ENCODE data around the gene TGFB3. TPM values are rescaled to one million over a fixed set of nuclear protein-coding genes. Genes with fewer than 3 reads are reported as not detected.
"Not testable (repeated sequence)": the region's sequence is repeated elsewhere in the genome, so short reads cannot be mapped to it uniquely, and the experiment has no call there.

Gene TGFB3
- polyA plus RNA-seq (ENCODE audit: insufficient read depth in 1 of 5, insufficient read length in 5 of 5, low replicate concordance in 1 of 5): 100 to 1,000 TPM; 154 to 217 (median 174) TPM
- long read RNA-seq, donor 1, transcript TGFB3-201 (7 exons, 2,522 nt): major isoform, 20 of 28 reads
- long read RNA-seq, donor 1, partial matches to known transcripts: 5 of 28 reads
- long read RNA-seq, donor 1, other reads (novel, unspliced or antisense): 0 of 28 reads
- long read RNA-seq, donor 2, transcript TGFB3-201 (7 exons, 2,522 nt): major isoform, 7 of 7 reads
- long read RNA-seq, donor 2, partial matches to known transcripts: 0 of 7 reads
- long read RNA-seq, donor 2, other reads (novel, unspliced or antisense): 0 of 7 reads
- long read RNA-seq, donor 3, transcript TGFB3-201 (7 exons, 2,522 nt): major isoform, 20 of 38 reads
- long read RNA-seq, donor 3, partial matches to known transcripts: 15 of 38 reads
- long read RNA-seq, donor 3, other reads (novel, unspliced or antisense): 0 of 38 reads
- long read RNA-seq, donor 4, transcript TGFB3-201 (7 exons, 2,522 nt): major isoform, 14 of 20 reads
- long read RNA-seq, donor 4, partial matches to known transcripts: 5 of 20 reads
- long read RNA-seq, donor 4, other reads (novel, unspliced or antisense): 0 of 20 reads
- long read RNA-seq, donor 5, transcript TGFB3-201 (7 exons, 2,522 nt): major isoform, 12 of 26 reads
- long read RNA-seq, donor 5, partial matches to known transcripts: 13 of 26 reads
- long read RNA-seq, donor 5, other reads (novel, unspliced or antisense): 0 of 26 reads
- long read RNA-seq, donor 6, transcript TGFB3-201 (7 exons, 2,522 nt): major isoform, 18 of 34 reads
- long read RNA-seq, donor 6, partial matches to known transcripts: 9 of 34 reads
- long read RNA-seq, donor 6, other reads (novel, unspliced or antisense): 6 of 34 reads
- long read RNA-seq, donor 7, transcript TGFB3-201 (7 exons, 2,522 nt): major isoform, 18 of 102 reads
- long read RNA-seq, donor 7, partial matches to known transcripts: 33 of 102 reads
- long read RNA-seq, donor 7, other reads (novel, unspliced or antisense): 51 of 102 reads
- long read RNA-seq, donor 8, partial matches to known transcripts: 0 of 6 reads
- long read RNA-seq, donor 8, other reads (novel, unspliced or antisense): 0 of 6 reads

DNA sequence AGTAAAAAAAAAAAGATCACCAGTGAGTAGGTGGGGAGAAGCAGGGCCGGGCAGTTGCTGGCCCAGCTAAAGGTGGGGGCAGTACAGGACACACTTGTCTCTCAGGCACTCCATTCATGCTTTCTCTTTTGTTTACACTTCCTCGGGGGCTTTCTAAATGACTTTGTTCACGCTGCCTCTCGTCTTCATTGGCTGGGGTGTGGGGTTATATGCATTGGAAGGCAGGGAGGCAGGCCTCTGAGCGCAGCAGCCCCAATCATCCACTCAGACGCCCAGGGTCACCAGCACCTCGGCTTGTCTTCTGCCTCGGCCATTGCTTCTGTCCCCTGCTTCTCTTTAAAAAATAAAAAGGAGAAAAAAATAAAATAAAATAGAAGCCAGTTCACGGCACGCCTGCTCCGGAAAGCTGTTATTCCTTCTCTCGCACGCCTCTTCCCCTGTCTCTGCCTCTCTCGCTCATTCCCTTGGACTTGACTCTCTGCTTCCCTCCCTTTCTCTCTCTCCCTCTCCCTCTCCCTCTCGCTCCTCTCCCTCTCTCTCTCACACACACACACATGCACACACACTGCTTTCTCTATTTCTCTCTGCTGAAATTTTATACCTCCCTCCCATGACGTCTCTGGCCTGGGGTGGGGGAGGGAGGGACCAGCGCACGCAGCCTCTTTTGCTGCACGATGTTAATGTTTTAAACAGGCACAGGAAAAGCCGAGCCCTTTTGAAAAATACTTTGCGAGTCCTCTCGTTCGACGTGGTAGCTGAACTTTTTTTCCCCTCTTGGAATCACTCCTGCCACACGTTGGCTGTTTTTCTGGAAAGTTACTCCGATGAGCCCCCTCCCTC is at the start of gene TGFB3:
Gene TGFB3 (minus strand): TSS at position 570 of the 840 bp plus-strand sequence. CDS start 1,102 bp downstream, outside the sequence.
- peak; percentile 94 for DNase-seq

DNA sequence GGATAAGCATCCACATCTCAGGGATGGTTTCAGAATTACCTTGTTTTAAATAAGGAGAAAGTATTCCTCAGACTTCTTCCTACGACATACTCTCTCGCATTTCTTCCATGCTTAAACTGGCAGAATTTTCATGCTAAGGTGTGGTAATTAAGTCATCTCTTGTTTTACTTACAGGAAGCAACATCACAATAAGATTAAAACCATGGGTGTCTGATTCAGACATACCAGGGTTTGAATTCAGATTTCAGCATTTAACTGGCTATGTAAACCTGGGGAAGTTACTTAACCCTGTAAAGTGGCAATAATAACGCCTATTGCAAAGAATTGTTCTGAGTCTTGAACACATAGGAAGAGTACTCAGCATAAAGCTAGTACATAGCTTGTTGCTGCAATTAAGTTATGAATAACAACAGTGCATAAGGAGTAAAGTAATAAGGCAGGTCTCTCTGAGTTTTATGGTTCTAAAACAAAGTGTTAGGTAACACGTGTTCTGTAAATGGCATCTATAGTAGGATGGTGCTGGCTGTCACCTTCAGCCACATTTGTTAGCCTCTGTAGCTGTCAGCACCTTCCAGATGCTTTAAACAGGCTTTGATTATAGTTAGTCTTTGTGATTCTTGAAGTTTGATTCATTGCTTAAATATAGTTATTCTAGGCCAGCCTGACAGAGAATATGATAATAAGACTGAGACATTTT is 42.6 kb upstream of the TGFB3 start:
- no peak for DNase-seq

DNA sequence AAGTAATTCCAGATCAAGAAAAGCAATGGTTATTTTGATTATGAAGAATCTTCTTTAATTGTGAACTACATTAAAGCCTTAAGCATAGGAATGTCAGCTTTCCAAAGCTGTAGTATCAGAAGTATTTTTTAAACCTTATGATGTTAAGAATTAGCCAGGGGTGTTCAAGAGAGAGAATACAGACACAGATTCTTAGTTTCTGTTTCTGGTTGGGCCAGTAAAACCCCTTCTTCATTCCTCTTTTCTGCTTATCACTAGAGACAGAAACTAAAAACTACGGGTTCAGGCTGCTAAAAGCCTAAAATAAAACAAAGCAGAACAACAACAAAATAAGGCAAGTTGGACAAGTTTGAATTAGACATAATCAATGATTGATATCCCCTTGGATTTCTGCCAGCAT is 42.0 kb upstream of the TGFB3 start:
- DNase-seq: no peak

DNA sequence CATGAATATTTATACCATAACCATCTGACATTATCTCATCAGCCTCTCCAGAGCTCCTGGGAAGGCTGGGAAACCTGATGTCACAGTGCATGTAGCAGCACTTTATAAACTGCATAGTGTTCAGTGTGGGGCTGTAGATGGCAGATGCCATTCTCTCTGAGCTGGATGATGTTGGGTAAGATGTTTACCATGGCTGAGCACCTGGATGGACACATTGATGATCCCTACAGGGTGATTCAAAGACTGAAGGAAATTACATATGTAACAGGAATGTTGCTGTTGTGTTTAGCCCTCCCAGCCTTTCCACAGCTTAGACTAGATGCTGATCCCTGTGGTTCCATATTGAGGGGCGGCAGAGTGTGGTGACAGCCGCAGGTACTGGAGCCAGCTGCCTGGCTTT is 41.2 kb upstream of the TGFB3 start:
- DNase-seq: no peak

DNA sequence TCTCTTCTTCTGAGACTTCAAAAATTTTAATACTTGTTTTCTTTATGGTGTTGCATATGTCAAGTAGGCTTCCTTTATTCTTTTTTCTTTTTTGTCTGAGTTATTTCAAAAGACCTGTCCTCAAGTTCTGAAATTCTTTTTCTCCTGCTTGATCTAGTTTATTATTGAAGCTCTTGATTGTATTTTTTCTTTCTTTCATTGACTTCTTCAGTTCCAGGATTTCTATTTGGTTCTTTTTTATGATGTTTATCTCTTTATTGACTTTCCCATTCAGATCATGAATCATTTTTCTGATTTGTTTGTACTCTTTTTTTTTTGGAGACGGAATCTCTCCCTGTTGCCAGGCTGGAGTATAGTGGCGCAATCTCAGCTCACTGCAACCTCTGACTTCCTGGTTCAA is 37.9 kb upstream of the TGFB3 start:
- no peak for DNase-seq

DNA sequence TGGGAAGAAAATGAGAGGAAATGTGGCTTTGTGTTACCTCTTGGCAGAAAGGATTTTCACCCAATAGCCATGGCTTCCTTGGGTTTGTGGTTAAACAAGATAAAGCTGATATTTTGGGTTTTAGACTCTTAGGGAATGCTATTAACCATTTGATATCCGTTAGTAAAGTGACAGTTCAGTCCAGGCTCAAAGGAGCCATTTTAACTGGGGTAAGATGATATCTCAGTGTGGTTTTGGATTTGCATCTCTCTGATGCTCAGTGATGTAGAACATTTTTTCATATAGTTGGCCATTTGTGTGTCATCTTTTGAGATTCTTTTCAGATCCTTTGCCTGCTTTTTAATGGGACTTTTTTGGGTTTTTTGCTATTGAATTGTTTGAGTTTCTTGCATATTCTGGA is 33.9 kb upstream of the TGFB3 start:
- no peak for DNase-seq

DNA sequence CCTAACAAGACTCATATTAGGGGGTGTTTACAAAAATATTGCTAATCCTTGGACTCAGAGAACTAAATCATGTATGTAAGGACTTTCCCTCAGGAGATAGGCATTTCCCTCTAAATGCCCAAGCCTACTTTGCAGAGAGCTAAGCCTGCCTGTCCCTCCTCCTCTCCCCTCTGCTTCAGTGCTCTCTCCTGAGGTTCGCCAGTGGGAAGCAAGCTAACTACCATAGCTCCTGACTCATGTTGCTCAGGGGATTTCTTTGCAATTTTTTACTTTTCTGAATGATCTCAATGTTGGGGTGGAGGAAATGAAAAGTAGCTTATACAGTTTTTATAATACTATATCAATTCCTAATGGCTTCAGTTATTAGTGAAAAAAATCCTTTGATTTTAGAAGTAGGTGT is 33.4 kb upstream of the TGFB3 start:
- no peak for DNase-seq

DNA sequence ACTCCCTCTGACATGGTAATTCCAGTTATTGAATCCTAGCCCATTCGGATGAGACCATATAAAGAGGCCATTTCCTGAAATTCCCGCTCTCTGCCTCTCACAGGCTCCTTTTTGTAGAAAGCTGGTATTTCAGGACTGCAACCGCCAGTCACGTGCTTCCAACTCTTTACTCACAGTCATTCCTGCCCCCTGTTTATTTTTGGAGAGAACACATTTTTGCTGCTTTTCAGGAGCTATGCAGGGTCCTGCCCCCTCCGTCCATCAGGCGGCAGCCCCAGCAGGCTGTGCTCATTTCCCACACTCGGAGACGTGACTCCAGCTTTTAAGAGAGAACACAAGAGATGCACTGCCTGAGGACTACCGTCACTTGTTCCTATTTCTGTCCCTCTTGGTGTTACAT is 30.6 kb upstream of the TGFB3 start:
- DNase-seq: peak; percentile 61 to 67

DNA sequence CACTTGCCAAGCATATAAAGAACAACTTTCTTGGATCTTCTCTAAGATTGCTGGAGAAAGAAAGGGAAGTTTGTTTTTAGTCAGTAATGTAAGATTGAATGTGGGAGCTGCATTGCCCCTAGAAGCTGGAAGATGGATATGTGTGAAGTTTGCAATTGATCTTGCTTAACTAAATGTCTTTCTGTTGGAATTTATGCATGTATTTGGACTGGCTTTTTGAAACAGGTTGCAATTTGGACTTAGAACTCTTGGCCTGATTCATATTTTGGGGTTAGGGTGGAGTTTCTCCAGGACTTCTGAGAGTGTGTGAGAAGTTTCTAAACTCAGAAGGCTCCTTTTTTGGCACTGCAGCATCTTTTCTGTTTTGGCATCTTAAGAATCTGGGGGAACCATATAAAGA is 30.1 kb upstream of the TGFB3 start:
- no peak for DNase-seq

DNA sequence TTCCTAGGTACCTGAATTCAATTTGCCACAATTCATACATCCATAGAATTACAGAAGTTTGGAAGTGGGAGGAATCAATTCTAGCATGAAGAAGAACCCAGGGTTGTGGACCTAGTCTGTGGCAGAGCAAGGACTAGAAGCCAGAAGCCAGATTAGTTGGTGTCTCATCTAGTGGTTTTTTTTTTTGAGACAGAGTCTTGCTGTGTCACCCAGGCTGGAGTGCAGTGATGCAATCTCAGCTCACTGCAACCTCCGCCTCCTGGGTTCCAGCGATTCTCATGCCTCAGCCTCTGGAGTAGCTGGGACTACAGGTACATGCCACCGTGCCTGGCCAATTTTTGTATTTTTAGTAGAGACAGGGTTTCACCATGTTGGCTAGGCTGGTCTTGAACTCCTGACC is 27.8 kb upstream of the TGFB3 start:
- not testable (repeated sequence) for DNase-seq

DNA sequence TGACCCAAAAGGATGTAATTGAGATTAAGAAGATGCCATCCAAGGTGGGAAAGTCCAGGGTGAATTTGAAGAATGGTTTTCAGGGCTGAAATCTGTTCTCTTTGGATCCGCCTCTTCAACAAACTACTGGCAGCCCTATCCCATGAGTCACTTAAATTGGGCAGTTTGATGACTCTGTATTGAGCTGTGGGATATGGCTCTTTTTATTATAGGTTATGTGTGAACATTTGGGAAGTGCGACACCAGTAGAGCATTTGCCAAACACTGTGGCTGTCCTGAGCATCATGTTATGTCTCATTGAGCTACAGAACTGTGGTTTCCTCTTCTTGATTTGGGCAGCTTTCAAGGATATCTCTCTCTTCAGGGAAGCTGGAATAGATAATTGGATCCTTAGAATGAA is 26.1 kb upstream of the TGFB3 start:
- no peak for DNase-seq

DNA sequence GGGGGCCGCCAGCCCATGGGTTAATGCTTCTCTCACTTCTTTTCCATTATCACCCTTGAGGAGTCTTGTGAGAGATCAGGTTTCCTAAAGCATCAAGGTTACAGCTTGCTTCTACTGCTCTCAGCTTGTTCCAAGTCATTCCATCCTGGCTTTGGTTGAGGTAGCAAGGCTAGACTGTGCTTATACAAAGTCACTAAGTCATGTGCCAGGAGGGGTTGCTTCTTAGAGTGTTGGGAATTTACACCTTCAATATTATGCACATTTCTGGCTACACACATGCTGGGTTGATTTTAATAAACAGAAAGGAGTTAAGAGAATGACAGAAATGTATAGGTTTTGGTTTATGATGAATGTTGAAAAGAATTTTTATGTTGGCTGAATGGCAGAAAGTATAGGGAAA is 25.6 kb upstream of the TGFB3 start:
- DNase-seq: no peak

DNA sequence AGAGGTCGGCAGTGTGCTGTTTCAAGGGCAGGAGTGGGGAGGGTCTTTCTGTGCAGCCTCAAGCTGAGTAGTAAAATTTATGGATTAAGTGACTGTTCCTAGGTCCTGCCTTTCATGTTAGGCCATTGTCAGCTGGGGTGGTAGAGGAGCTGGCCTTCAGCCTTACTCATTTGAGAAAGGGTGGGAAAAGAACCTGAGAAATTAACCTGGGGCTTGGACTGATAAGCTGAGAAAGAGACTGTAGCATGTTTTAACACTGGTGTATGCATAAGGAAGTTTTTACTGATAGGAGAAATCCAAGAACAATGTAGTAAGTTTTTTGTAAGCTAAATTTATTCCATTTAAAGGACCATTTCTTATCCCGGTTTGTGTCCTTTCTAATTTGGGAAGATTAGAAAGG is 24.5 kb upstream of the TGFB3 start:
- no peak for DNase-seq

DNA sequence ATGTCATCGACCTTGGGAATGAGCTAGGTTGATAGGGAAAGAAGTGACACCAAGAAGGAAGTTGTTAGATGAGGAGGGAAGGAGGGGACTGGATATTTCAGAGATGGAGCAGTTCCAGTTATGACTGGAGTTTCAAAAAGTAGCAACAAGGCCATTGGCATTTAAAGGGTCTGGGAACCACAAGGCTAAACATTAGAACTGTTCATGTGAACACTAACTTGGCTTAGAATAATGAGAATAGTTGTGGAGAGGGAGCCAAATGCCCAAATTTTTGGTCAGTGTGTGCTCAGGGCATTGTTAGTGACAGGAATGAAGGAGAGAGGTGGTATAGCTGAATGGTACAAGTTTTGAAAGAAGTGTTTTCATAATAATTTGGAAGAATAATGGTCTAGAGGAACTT is 20.6 kb upstream of the TGFB3 start:
- no peak for DNase-seq

DNA sequence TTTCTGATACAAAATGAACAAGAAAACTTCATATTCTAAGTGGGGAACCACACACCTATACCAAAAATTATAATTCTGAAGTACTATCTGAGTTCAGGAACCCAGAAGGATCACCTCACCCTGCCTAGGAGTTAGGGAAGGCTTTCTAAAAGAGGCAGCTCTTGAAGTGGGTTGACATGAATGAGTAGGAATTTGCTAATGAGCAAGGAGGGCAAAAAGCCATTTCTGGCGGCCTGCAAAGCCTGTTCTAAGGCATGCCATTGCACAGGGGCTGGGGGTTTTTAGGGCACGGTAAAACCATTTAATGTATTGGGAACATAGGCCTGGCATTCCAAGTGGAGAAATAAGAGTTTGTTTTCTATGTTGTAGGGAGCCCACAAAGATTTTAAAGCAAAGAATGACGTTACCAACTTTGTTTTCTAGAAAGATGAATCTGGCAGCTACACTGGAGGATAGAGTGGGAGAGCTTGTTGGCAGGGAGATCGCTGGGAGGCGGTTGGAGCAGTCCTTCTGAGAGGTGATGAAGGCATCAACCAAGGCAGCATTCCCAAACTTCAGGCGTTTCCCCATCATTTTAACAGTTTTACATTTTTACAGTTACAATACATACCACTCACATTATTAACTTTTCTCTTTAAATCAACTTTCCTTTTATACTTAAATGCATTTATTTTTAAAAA is 17.9 kb upstream of the TGFB3 start:
- no peak for DNase-seq

DNA sequence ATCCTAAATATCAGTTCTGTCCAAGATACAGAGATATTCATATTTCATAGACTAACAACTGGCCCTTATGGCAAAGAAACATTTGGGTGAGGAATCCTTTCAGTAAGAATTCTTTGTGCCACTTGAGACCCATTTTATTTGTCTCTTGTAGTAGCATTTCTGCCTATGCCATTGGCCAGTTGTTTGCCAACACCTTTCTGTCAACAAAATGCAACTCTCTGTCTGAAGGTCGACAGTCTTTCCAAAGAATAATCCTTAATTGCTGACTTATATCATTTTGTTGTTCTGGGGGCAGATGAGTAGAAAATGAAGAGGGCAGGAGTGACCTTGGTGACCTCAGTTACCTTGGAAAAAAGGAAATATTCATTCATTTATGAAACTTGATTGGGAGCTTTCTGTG is 14.7 kb upstream of the TGFB3 start:
- no peak for DNase-seq

DNA sequence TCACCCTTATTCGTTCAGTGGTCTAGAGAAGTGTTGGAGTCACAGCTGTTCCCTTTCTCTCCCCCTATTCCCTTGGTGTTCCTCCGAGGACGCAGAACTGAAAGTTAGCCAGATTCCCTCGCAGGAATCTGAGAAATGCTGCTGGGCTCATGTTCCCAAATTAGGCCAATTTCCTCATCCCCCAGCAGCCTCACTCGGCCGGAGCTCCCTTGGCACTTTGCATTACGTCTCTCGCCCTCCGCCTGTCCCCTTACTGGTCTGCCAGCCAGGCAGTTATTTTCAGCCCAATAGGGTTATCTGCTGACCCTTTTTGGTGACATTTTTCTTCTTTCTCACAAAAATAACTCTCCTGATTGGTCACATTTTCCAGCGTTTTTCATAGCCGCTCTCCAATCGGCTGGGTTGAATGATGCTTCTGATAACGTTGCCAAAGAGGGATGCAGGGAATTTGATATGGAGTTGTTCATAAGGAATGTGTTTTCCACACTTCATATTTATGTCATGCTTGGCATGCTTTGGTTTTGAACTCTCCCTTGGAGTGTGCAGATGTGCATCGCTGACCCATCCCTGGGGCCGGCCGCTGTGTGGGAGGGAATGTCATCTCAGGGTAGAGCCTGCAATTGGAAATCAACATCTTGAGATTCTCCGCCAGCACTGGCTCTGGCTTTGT is 13.7 kb upstream of the TGFB3 start:
- DNase-seq: peak; percentile 88 to 92

DNA sequence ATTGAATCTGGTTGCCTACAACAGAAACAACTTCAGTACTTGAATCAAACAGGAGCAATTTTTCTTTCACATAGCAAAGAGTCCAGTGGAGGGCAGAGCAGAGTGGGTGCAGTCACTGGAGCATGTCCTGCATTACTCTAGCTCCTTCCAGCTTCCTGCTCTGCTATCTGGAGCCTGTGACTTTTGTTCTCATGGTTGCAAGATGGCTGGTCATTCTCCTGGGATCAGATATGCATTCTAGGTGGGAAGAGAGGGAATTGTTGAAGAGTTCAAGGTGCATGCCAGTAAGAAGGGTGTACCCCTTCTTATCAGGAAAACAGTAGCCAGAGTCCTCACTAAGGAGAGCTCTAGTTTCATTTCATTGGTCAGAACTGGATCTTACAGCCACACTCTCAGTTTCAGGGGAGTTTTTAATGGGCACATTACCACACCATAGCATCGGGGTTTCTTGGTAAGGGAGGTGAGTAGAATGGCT is 11.8 kb upstream of the TGFB3 start:
- DNase-seq: no peak

DNA sequence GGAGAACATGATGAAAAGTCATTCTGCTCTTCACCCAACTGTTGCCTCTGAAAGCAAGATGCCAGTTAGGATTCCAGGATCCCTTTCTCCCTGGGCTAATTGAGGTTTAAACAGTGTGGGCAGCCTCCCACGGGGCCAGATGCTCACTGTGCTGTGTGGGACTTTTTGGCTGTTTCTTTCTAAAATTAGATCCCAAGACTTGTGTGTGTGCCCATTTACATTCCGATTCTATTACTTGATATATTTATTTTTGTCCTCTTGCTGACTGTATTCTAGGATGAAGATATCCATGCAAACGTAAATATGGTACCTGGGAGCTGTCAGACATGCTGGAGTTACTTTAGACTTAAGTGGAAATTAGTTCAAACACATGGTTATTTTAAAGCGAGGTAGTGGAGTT is 10.0 kb upstream of the TGFB3 start:
- DNase-seq: no peak

DNA sequence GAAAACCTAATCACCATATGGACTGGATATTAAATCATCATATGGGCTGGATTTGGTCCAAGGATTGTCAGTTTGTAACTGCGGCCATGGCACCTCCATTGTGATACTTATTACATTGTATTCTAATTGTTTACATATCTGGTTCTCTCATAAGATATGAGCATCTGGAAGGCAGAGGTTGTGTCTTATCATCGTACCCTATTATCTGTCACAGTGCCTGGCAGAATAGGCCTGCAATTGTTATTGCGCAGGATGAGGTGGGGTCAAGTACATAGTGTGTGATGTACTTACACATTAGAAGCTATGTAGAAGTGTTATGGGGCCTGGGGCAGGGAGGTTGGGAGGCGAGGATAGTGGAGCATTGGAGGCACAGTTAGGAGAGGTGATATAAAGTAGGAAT is 8.5 kb upstream of the TGFB3 start:
- no peak for DNase-seq

All from right lung (tissue), 10 donors.